ENCODE measurements around the gene CNTNAP2.

CNTNAP2 gene

DNA sequence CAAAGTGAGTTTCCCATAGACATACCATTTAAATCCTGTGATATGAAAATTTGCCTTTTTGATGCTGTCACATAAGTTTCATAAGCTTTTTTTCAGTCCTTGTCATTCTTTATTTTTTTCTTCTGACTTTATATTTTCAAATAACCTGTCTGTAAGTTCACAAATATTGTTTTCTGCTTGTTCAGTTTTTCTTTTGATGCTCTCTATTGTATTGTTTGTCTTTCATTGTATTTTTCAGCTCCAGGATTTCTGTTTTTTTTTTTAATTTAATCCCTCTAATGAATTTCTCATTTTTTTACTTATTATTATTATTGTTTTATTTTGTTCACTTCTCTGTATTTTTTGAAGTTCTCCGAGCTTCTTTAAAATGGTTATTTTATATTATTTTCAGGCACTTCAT lies 623.4 kb downstream of the CNTNAP2 start:
- H3K4me1 ChIP-seq (ENCODE audit: control insufficient read depth in 2 of 2, insufficient read depth in 2 of 2, low read length in 2 of 2) = no peaks in the 10 kb centered on the region
- peaks cover 0 to 5% of the 10 kb centered on the region in 2 donors for H3K9me3 ChIP-seq (ENCODE audit: control insufficient read depth in 2 of 2, low read length in 2 of 2)
- no peak overlapping the region for H3K4me3 ChIP-seq (ENCODE audit: low read length in 2 of 2)
- H3K36me3 ChIP-seq (ENCODE audit: control insufficient read depth in 2 of 2, insufficient read depth in 2 of 2, low read length in 2 of 2) = no peaks in the 10 kb centered on the region
- no peaks in the 10 kb centered on the region for H3K27me3 ChIP-seq (ENCODE audit: control insufficient read depth in 2 of 2, insufficient read depth in 2 of 2, low read length in 2 of 2)
- no peak overlapping the region for H3K27ac ChIP-seq (ENCODE audit: low read depth in 2 of 2, low read length in 2 of 2)
- no peak overlapping the region for H3K9ac ChIP-seq (ENCODE audit: low read depth in 1 of 2, low read length in 2 of 2)

- Histone ChIP-seq H3K27ac (ENCODE audit: low read depth in 2 of 2, low read length in 2 of 2) (no peak overlapping the region), H3K36me3 (ENCODE audit: control insufficient read depth in 2 of 2, insufficient read depth in 2 of 2, low read length in 2 of 2) (no peaks in the 10 kb centered on the region), H3K4me3 (ENCODE audit: low read length in 2 of 2) (no peak overlapping the region), H3K27me3 (ENCODE audit: control insufficient read depth in 2 of 2, insufficient read depth in 2 of 2, low read length in 2 of 2) (no peaks in the 10 kb centered on the region), H3K4me1 (ENCODE audit: control insufficient read depth in 2 of 2, insufficient read depth in 2 of 2, low read length in 2 of 2) (no peaks in the 10 kb centered on the region), H3K9ac (ENCODE audit: low read depth in 1 of 2, low read length in 2 of 2) (no peak overlapping the region), H3K9me3 (ENCODE audit: control insufficient read depth in 2 of 2, low read length in 2 of 2) (peaks cover 0 to 5% of the 10 kb centered on the region in 2 donors)
Measured at GRCh38 chr7:146741911-146742310, 625.3 kb downstream of the CNTNAP2 start.

- no peak overlapping the region for H3K4me3 ChIP-seq (ENCODE audit: low read length in 2 of 2)
- no peaks in the 10 kb centered on the region for H3K36me3 ChIP-seq (ENCODE audit: control insufficient read depth in 2 of 2, insufficient read depth in 2 of 2, low read length in 2 of 2)
- H3K27ac ChIP-seq (ENCODE audit: low read depth in 2 of 2, low read length in 2 of 2) = no peak overlapping the region
- no peak overlapping the region for H3K9ac ChIP-seq (ENCODE audit: low read depth in 1 of 2, low read length in 2 of 2)
- H3K4me1 ChIP-seq (ENCODE audit: control insufficient read depth in 2 of 2, insufficient read depth in 2 of 2, low read length in 2 of 2) = no peaks in the 10 kb centered on the region
- no peaks in the 10 kb centered on the region for H3K27me3 ChIP-seq (ENCODE audit: control insufficient read depth in 2 of 2, insufficient read depth in 2 of 2, low read length in 2 of 2)
- peaks cover 0 to 3% of the 10 kb centered on the region in 2 donors for H3K9me3 ChIP-seq (ENCODE audit: control insufficient read depth in 2 of 2, low read length in 2 of 2)
Measured at GRCh38 chr7:146754385-146754784, 637.8 kb downstream of the CNTNAP2 start.

GRCh38 chr7:146755585-146755984 lies 639.0 kb downstream of the CNTNAP2 start:
- Histone ChIP-seq H3K4me1 (ENCODE audit: control insufficient read depth in 2 of 2, insufficient read depth in 2 of 2, low read length in 2 of 2) (no peaks in the 10 kb centered on the region), H3K9ac (ENCODE audit: low read depth in 1 of 2, low read length in 2 of 2) (no peak overlapping the region), H3K27me3 (ENCODE audit: control insufficient read depth in 2 of 2, insufficient read depth in 2 of 2, low read length in 2 of 2) (no peaks in the 10 kb centered on the region), H3K36me3 (ENCODE audit: control insufficient read depth in 2 of 2, insufficient read depth in 2 of 2, low read length in 2 of 2) (no peaks in the 10 kb centered on the region), H3K9me3 (ENCODE audit: control insufficient read depth in 2 of 2, low read length in 2 of 2) (peaks cover 0 to 3% of the 10 kb centered on the region in 2 donors), H3K4me3 (ENCODE audit: low read length in 2 of 2) (no peak overlapping the region), H3K27ac (ENCODE audit: low read depth in 2 of 2, low read length in 2 of 2) (no peak overlapping the region)

GRCh38 chr7:146764458-146764857 lies 647.9 kb downstream of the CNTNAP2 start:
- Histone ChIP-seq H3K9me3 (ENCODE audit: control insufficient read depth in 2 of 2, low read length in 2 of 2) (peaks cover 0 to 6% of the 10 kb centered on the region in 2 donors), H3K4me3 (ENCODE audit: low read length in 2 of 2) (no peak overlapping the region), H3K27me3 (ENCODE audit: control insufficient read depth in 2 of 2, insufficient read depth in 2 of 2, low read length in 2 of 2) (no peaks in the 10 kb centered on the region), H3K27ac (ENCODE audit: low read depth in 2 of 2, low read length in 2 of 2) (no peak overlapping the region), H3K9ac (ENCODE audit: low read depth in 1 of 2, low read length in 2 of 2) (no peak overlapping the region), H3K36me3 (ENCODE audit: control insufficient read depth in 2 of 2, insufficient read depth in 2 of 2, low read length in 2 of 2) (no peaks in the 10 kb centered on the region), H3K4me1 (ENCODE audit: control insufficient read depth in 2 of 2, insufficient read depth in 2 of 2, low read length in 2 of 2) (no peaks in the 10 kb centered on the region)

GRCh38 chr7:146768957-146769356 lies 652.4 kb downstream of the CNTNAP2 start:
- Histone ChIP-seq H3K36me3 (ENCODE audit: control insufficient read depth in 2 of 2, insufficient read depth in 2 of 2, low read length in 2 of 2) (no peaks in the 10 kb centered on the region), H3K9ac (ENCODE audit: low read depth in 1 of 2, low read length in 2 of 2) (no peak overlapping the region), H3K4me3 (ENCODE audit: low read length in 2 of 2) (no peak overlapping the region), H3K27me3 (ENCODE audit: control insufficient read depth in 2 of 2, insufficient read depth in 2 of 2, low read length in 2 of 2) (no peaks in the 10 kb centered on the region), H3K9me3 (ENCODE audit: control insufficient read depth in 2 of 2, low read length in 2 of 2) (no peaks in the 10 kb centered on the region), H3K4me1 (ENCODE audit: control insufficient read depth in 2 of 2, insufficient read depth in 2 of 2, low read length in 2 of 2) (no peaks in the 10 kb centered on the region), H3K27ac (ENCODE audit: low read depth in 2 of 2, low read length in 2 of 2) (no peak overlapping the region)

DNA sequence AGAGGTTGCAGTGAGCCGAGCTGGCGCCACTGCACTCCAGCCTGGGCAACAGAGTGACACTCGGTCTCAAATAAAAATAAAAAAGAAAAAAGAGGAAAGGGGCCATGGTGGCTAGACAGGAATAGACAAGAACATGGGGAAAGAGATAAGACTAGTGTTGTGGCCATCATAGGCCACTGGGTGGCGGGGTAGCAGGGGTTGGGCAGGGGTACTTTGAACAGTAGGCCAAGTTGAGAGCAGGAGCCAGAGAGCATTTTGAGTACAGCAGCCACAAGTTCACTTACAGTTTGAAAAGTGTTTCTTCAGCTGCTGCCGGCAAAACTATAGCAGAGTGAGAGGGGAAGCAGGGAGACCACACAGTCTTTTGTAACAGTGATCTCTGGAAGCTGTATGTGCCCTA lies 656.0 kb downstream of the CNTNAP2 start:
- H3K36me3 ChIP-seq (ENCODE audit: control insufficient read depth in 2 of 2, insufficient read depth in 2 of 2, low read length in 2 of 2) = no peaks in the 10 kb centered on the region
- no peak overlapping the region for H3K4me3 ChIP-seq (ENCODE audit: low read length in 2 of 2)
- H3K27ac ChIP-seq (ENCODE audit: low read depth in 2 of 2, low read length in 2 of 2) = no peak overlapping the region
- no peaks in the 10 kb centered on the region for H3K27me3 ChIP-seq (ENCODE audit: control insufficient read depth in 2 of 2, insufficient read depth in 2 of 2, low read length in 2 of 2)
- peaks cover 0 to 2% of the 10 kb centered on the region in 2 donors for H3K9me3 ChIP-seq (ENCODE audit: control insufficient read depth in 2 of 2, low read length in 2 of 2)
- H3K9ac ChIP-seq (ENCODE audit: low read depth in 1 of 2, low read length in 2 of 2) = no peak overlapping the region
- no peaks in the 10 kb centered on the region for H3K4me1 ChIP-seq (ENCODE audit: control insufficient read depth in 2 of 2, insufficient read depth in 2 of 2, low read length in 2 of 2)

DNA sequence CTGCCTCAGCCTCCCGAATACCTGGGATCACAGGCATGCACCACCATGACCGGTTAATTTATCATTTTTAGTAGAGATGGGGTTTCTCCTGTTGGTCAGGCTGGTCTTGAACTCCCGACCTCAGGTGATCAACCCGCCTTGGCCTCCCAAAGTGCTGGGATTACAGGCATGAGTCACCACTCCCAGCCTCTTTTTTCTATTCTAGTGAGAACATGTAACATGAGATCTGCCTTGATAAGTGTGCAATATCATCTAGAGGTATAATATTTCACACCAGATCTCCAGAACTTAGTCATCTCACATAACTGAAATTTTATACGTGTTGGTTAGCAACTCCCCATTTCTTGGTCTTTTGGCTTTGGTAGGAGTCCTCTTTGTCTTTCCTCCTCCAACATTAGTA lies 656.9 kb downstream of the CNTNAP2 start:
- Histone ChIP-seq H3K9ac (ENCODE audit: low read depth in 1 of 2, low read length in 2 of 2) (no peak overlapping the region), H3K36me3 (ENCODE audit: control insufficient read depth in 2 of 2, insufficient read depth in 2 of 2, low read length in 2 of 2) (no peaks in the 10 kb centered on the region), H3K27ac (ENCODE audit: low read depth in 2 of 2, low read length in 2 of 2) (no peak overlapping the region), H3K9me3 (ENCODE audit: control insufficient read depth in 2 of 2, low read length in 2 of 2) (peaks cover 0 to 2% of the 10 kb centered on the region in 2 donors), H3K4me1 (ENCODE audit: control insufficient read depth in 2 of 2, insufficient read depth in 2 of 2, low read length in 2 of 2) (no peaks in the 10 kb centered on the region), H3K4me3 (ENCODE audit: low read length in 2 of 2) (no peak overlapping the region), H3K27me3 (ENCODE audit: control insufficient read depth in 2 of 2, insufficient read depth in 2 of 2, low read length in 2 of 2) (no peaks in the 10 kb centered on the region)

- Histone ChIP-seq H3K9me3 (ENCODE audit: control insufficient read depth in 2 of 2, low read length in 2 of 2) (peaks cover 0 to 2% of the 10 kb centered on the region in 2 donors), H3K27ac (ENCODE audit: low read depth in 2 of 2, low read length in 2 of 2) (no peak overlapping the region)
Measured at GRCh38 chr7:146781352-146782116, 664.9 kb downstream of the CNTNAP2 start.

GRCh38 chr7:146787266-146787665 lies 670.7 kb downstream of the CNTNAP2 start:
- H3K36me3 ChIP-seq (ENCODE audit: control insufficient read depth in 2 of 2, insufficient read depth in 2 of 2, low read length in 2 of 2) = no peaks in the 10 kb centered on the region
- H3K4me3 ChIP-seq (ENCODE audit: low read length in 2 of 2) = no peak overlapping the region
- no peaks in the 10 kb centered on the region for H3K27me3 ChIP-seq (ENCODE audit: control insufficient read depth in 2 of 2, insufficient read depth in 2 of 2, low read length in 2 of 2)
- H3K9ac ChIP-seq (ENCODE audit: low read depth in 1 of 2, low read length in 2 of 2) = no peak overlapping the region
- no peaks in the 10 kb centered on the region for H3K9me3 ChIP-seq (ENCODE audit: control insufficient read depth in 2 of 2, low read length in 2 of 2)
- H3K4me1 ChIP-seq (ENCODE audit: control insufficient read depth in 2 of 2, insufficient read depth in 2 of 2, low read length in 2 of 2) = no peaks in the 10 kb centered on the region
- no peak overlapping the region for H3K27ac ChIP-seq (ENCODE audit: low read depth in 2 of 2, low read length in 2 of 2)

More at GRCh38 chr7:146781352-146782116, 664.9 kb downstream of the CNTNAP2 start:
- H3K4me3 ChIP-seq (ENCODE audit: low read length in 2 of 2) = no peak overlapping the region
- no peak overlapping the region for H3K9ac ChIP-seq (ENCODE audit: low read depth in 1 of 2, low read length in 2 of 2)
- no peaks in the 10 kb centered on the region for H3K36me3 ChIP-seq (ENCODE audit: control insufficient read depth in 2 of 2, insufficient read depth in 2 of 2, low read length in 2 of 2)
- no peaks in the 10 kb centered on the region for H3K27me3 ChIP-seq (ENCODE audit: control insufficient read depth in 2 of 2, insufficient read depth in 2 of 2, low read length in 2 of 2)
- no peaks in the 10 kb centered on the region for H3K4me1 ChIP-seq (ENCODE audit: control insufficient read depth in 2 of 2, insufficient read depth in 2 of 2, low read length in 2 of 2)
